Suprapubic skin (tissue), 3 donors: ENCODE data around the gene HID1.

ENCODE experiments used
- CTCF ChIP-seq, 2 donors: fragments of 200-600 bp in 1 of 2; fragments of 450-650 bp in 1 of 2; sonication (generic) in 1 of 2; IDR thresholded peaks; one replicate each; pipeline ENCODE4 v1.5.1; 2016 to 2019; ENCODE audit warnings: antibody characterized with exemption in 2 of 2, mild to moderate bottlenecking in 1 of 2, moderate library complexity in 1 of 2
- EP300 ChIP-seq: sonication (generic); formaldehyde crosslinking; IDR thresholded peaks from one replicate; pipeline ENCODE4 v1.6.1; 2017; ENCODE audit warnings: antibody characterized with exemption
- POLR2A ChIP-seq, 2 donors: fragments of 450-650 bp; IDR thresholded peaks; one replicate each; pipeline ENCODE4 v1.6.1; 2017; ENCODE audit warnings: antibody characterized with exemption in 2 of 2, mild to moderate bottlenecking in 2 of 2, moderate library complexity in 2 of 2

GRCh38 chr17:74930535-74931036 is 42.0 kb downstream of the HID1 start:
- TF ChIP-seq CTCF (IDR thresholded peaks at IDR 0.05) (no peak), POLR2A (IDR thresholded peaks at IDR 0.05) (no peak), EP300 (no peak)
